ENCODE results near the gene FGGY.

Gene FGGY

DNA sequence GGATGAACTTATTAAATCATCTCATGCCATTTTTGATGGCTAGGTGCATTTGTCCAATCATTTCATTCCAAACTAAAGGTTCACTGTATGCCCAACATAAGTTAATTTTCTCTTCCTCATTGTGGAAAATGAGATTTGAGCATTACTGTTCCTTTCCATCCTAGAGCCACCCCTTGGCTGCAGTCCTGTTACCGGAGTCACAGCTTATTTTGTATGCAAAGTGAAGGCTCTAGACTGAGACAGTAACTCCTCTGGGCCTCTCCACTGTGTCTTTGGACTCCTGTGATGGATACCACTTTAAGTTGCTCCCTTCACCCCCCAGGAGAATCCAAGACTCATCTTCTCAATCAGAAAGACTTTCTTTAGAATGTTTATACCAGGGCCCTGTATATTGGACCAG, 59.7 kb downstream of the FGGY start:
- H3K4me3 ChIP-seq (ENCODE audit: low read length): no peak overlapping the region
- no peak for DNase-seq (ENCODE audit: low read depth)
- TF ChIP-seq, protein P1, sequence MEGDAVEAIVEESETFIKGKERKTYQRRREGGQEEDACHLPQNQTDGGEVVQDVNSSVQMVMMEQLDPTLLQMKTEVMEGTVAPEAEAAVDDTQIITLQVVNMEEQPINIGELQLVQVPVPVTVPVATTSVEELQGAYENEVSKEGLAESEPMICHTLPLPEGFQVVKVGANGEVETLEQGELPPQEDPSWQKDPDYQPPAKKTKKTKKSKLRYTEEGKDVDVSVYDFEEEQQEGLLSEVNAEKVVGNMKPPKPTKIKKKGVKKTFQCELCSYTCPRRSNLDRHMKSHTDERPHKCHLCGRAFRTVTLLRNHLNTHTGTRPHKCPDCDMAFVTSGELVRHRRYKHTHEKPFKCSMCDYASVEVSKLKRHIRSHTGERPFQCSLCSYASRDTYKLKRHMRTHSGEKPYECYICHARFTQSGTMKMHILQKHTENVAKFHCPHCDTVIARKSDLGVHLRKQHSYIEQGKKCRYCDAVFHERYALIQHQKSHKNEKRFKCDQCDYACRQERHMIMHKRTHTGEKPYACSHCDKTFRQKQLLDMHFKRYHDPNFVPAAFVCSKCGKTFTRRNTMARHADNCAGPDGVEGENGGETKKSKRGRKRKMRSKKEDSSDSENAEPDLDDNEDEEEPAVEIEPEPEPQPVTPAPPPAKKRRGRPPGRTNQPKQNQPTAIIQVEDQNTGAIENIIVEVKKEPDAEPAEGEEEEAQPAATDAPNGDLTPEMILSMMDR (conservative IDR thresholded peaks at IDR 0.05; ENCODE audit: low read depth, low read length): no peak

DNA sequence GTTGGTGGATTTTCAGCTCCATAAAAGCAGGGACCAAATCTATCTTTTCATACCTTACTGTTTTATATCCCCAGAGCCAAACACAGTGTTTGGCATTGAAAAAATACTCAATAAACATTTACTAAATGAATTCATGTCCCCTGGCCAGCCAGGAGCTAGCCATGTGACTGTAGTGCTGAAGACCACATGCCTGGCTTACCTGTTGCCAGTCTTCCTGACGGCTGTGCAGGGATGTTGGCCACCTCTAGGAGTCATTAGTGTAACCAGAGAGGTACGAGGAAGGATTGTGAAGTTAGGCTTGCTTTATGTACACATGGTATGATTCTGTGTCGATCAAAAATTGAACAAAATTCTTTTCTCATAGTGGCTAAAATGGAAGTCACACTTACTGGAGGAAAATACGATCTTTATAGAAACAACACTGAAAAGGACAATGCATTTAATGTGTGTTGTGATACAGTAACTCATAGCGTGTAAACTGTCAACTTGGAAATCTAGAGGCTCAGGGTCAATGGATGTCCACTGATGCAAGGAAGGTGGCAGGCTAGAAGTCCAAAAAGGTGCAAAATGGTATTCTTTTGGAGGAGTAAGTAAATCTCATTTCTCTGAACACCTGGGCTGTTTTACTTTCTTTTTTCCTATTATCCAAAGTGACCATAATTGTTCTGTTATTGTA, 60.9 kb downstream of the FGGY start:
- no peak overlapping the region for H3K4me3 ChIP-seq (ENCODE audit: low read length)
- DNase-seq (ENCODE audit: low read depth): no peak
- TF ChIP-seq, protein P1 (conservative IDR thresholded peaks at IDR 0.05; ENCODE audit: low read depth, low read length): no peak

DNA sequence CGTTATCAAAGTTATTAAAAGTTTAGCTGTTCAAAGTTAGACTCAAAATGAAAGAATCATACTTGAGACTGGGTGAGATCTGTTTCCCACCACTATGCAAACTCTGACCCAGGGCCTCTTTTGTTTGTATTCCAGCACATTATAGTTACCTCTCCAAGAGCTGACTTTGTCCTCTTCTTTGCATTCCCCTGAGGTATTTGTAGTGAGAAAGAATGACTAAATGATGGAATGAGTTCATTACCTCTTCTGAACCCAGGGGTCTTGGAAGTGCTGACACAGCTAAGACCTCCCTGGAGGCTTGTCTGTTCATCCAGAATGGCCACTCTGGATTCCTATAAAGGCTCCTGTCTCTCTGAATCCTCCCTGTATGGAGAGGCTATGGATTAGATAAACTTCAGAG, 62.4 kb downstream of the FGGY start:
- TF ChIP-seq, protein P1 (conservative IDR thresholded peaks at IDR 0.05; ENCODE audit: low read depth, low read length): no peak
- no peak for DNase-seq (ENCODE audit: low read depth)
- H3K4me3 ChIP-seq (ENCODE audit: low read length): no peak overlapping the region

DNA sequence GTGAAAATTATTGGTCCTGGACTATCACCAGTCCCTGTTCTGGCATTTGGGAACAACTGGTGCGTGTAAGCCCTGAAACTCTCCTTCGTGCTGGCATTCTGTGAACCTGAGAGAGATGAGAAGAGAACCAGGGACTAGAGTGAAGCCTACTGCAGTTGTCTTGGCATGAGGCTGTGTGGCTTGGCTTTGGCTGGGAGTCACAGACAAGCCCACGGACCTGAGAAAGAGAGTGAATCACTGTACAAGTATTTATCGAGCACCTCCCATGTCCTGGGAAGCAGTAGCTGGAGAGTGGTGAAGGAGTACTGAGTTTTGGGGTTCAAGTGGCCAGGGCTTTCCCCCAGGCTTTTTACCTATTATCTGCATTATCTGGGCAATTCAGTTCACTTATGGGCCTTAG, 63.3 kb downstream of the FGGY start:
- DNase-seq (ENCODE audit: low read depth): no peak
- H3K4me3 ChIP-seq (ENCODE audit: low read length): no peak overlapping the region
- TF ChIP-seq, protein P1 (conservative IDR thresholded peaks at IDR 0.05; ENCODE audit: low read depth, low read length): no peak

DNA sequence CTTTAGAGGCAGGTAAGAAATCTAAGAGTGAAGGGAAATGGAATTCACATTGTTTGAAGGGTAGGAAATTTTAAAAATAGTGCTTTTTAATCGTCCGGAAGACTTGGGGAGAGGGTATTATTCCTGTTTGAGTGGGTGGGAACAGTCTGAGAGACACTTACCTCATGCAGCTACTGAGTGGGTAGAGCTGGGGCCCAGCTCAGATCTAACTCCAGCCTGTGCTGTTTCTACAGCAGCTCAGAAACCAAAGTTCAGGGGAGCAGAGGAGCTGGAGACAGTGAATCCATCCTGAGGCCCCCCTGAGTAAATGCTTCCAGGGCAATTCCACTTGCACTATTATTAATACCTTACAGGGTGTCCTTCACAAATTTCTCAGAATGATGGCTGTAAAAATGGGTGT, 63.8 kb downstream of the FGGY start:
- H3K4me3 ChIP-seq (ENCODE audit: low read length): no peak overlapping the region
- no peak for DNase-seq (ENCODE audit: low read depth)
- TF ChIP-seq, protein P1 (conservative IDR thresholded peaks at IDR 0.05; ENCODE audit: low read depth, low read length): no peak

DNA sequence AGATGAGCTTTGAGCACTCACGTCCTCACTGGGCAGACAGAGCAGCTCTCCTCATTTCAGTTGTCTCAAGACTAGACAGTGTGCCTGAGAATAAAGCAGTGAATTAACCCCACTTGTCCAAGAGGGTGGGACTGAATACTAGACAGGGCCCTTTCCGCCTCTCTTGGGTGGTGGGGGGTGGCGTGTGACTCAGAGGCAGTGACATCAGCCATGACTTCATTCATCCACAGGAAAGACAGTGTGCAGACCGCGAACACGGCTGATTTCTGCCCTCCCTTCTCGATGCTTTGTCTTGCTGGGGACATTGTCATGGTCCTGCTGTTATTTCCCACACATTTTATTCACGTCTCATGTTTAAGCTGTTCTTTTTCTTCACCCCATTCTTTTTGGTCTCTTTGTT, 64.9 kb downstream of the FGGY start:
- TF ChIP-seq, protein P1 (conservative IDR thresholded peaks at IDR 0.05; ENCODE audit: low read depth, low read length): no peak

DNA sequence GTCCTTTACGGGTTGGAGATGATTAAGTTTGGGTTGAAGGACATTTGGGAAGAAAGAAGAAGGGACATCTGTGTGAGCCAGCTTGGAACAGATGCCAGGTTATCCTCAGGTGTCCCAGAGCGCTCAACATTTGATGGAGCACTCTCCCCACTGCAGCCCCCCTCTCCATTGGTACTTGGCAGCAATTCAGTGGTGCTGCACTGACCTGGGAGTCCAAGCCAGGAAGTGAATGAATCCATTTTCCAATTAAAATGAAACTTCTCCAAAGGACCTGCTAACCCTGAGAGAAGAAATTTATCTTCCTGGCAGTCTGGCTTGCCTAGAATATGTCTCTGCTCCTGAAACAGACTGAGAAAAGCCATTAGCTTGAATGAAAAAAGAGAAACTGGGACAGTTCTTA, 67.1 kb downstream of the FGGY start:
- TF ChIP-seq, protein P1 (conservative IDR thresholded peaks at IDR 0.05; ENCODE audit: low read depth, low read length): no peak
- H3K4me3 ChIP-seq (ENCODE audit: low read length): no peak overlapping the region
- no peak for DNase-seq (ENCODE audit: low read depth)

More for the DNA sequence above, 64.9 kb downstream of the FGGY start:
- no peak for DNase-seq (ENCODE audit: low read depth)
- no peak overlapping the region for H3K4me3 ChIP-seq (ENCODE audit: low read length)

All from retinal pigment epithelial cell (primary cell).